PC-3 (cell line): ENCODE measurements around the gene SGCD.

Source experiments
- EZH2 ChIP-seq: fragments of 300-600 bp; sonication (generic); IDR thresholded peaks from one replicate; pipeline ENCODE4 v1.6.1; 2017; ENCODE audit warnings: antibody characterized with exemption, mild to moderate bottlenecking, low read length; ENCODE audit not compliant: unreplicated experiment
- TF ChIP-seq, protein P1 (sequence below): fragments of 300-600 bp; sonication (generic); conservative IDR thresholded peaks from 2 replicates; pipeline ENCODE4 v1.5.1; 2017; ENCODE audit warnings: antibody characterized with exemption, low read depth, mild to moderate bottlenecking, low read length

DNA sequence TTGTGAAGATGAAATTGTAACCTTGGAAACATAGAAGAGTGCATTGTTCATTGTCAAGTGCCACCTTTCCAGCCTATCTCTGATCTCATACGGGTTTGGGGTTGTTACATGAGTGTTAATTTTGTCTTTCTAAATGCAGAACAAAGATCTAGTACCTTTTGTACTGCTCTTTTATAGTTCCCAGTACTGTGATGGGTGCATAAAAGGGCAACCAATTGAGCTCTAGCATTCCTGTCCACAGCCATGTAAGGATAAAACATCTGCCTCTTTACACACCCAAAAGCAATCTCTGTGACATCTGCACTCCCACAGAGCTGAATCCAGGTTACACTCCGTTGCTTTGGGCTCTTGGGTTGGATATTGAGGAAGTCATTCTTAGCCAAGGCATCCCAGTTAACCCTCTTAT is 255.2 kb downstream of the SGCD start:
- TF ChIP-seq, protein P1, sequence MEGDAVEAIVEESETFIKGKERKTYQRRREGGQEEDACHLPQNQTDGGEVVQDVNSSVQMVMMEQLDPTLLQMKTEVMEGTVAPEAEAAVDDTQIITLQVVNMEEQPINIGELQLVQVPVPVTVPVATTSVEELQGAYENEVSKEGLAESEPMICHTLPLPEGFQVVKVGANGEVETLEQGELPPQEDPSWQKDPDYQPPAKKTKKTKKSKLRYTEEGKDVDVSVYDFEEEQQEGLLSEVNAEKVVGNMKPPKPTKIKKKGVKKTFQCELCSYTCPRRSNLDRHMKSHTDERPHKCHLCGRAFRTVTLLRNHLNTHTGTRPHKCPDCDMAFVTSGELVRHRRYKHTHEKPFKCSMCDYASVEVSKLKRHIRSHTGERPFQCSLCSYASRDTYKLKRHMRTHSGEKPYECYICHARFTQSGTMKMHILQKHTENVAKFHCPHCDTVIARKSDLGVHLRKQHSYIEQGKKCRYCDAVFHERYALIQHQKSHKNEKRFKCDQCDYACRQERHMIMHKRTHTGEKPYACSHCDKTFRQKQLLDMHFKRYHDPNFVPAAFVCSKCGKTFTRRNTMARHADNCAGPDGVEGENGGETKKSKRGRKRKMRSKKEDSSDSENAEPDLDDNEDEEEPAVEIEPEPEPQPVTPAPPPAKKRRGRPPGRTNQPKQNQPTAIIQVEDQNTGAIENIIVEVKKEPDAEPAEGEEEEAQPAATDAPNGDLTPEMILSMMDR = no peak
- no peak for TF ChIP-seq EZH2
